ENCODE results near the gene B4GALT4. TPM values are rescaled to one million over a fixed set of nuclear protein-coding genes. Genes with fewer than 3 reads are reported as not detected.
"Not testable (repeated sequence)": the region's sequence is repeated elsewhere in the genome, so short reads cannot be mapped to it uniquely, and the experiment has no call there.

Gene B4GALT4
- total RNA-seq, 1 donor from 2014 or later = 12.0 TPM

GRCh38 chr3:119173325-119173724 is 67.4 kb downstream of the B4GALT4 start, which contains the start of gene UPK1B:
Gene UPK1B (plus strand): TSS chr3:119173598. CDS start chr3:119186742, 13,144 bp downstream.
- ATAC-seq = no peak
- intact Hi-C loops (cut with DNase I) = no loop called here
- no peak for DNase-seq (ENCODE audit: missing footprints)

GRCh38 chr3:119170821-119171220 is 69.9 kb downstream of the B4GALT4 start:
- intact Hi-C loops (cut with DNase I) = no loop called here
- DNase-seq (ENCODE audit: missing footprints) (no peak), ATAC-seq (no peak)

DNA sequence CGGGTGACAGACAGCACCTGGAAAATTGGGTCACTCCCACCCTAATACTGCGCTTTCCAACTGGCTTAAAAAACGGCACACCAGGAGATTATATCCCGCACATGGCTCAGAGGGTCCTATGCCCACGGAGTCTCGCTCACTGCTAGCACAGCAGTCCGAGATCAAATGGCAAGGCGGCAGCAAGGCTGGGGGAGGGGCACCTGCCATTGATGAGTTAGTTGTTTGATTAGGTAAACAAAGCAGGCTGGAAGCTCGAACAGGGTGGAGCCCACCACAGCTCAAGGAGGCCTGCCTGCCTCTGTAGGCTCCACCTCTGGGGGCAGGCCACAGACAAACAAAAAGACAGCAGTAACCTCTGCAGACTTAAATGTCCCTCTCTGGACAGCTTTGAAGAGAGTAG is 75.9 kb downstream of the B4GALT4 start:
- intact Hi-C loops (cut with DNase I) = not testable (repeated sequence)

More for the DNA sequence above, 75.9 kb downstream of the B4GALT4 start:
- DNase-seq (ENCODE audit: missing footprints); ATAC-seq: not testable (repeated sequence)

Other genes with a start within 250 kb of the B4GALT4 start
- 3.1 TPM for gene IGSF11, start 206.0 kb downstream of the B4GALT4 start, total RNA-seq
- not detected for gene TEX55, start 94.7 kb downstream of the B4GALT4 start, total RNA-seq
- gene UPK1B, start 67.3 kb downstream of the B4GALT4 start, total RNA-seq = 0.11 TPM
- 42.8 TPM for gene ARHGAP31, start 53.5 kb upstream of the B4GALT4 start, total RNA-seq
- gene TMEM39A, start 222.7 kb upstream of the B4GALT4 start, total RNA-seq = 17.0 TPM
- 5.1 TPM for gene POGLUT1, start 228.1 kb upstream of the B4GALT4 start, total RNA-seq

Measured in Right ventricle myocardium inferior (tissue), 1 donor.